HG02884 (cell line): ENCODE data around the gene FER1L5.

ENCODE experiments used
- ATAC-seq: cut with Tn5 transposase; IDR thresholded peaks from one replicate; pipeline ENCODE4 v1.9.1; 2021; ENCODE audit warnings: mild to moderate bottlenecking, moderate library complexity; ENCODE audit not compliant: unreplicated experiment

The FER1L5 gene

GRCh38 chr2:96679848-96680247, 37.3 kb downstream of the FER1L5 start:
- ATAC-seq, result no peak

GRCh38 chr2:96680561-96681141, 38.1 kb downstream of the FER1L5 start:
- ATAC-seq, result no peak

GRCh38 chr2:96681540-96681939, 39.0 kb downstream of the FER1L5 start:
- no peak for ATAC-seq

- ATAC-seq, result no peak
Measured at GRCh38 chr2:96683307-96683706, 40.7 kb downstream of the FER1L5 start.

- no peak for ATAC-seq
Measured at GRCh38 chr2:96683972-96684820, 41.6 kb downstream of the FER1L5 start.

- no peak for ATAC-seq
Measured at GRCh38 chr2:96684883-96685576, 42.5 kb downstream of the FER1L5 start.

- no peak for ATAC-seq
Measured at GRCh38 chr2:96685577-96686459, 43.3 kb downstream of the FER1L5 start.

- no peak for ATAC-seq
Measured at GRCh38 chr2:96687266-96687665, 44.7 kb downstream of the FER1L5 start.

GRCh38 chr2:96687711-96688640, 45.4 kb downstream of the FER1L5 start:
- ATAC-seq, result no peak

GRCh38 chr2:96688649-96689430, 46.3 kb downstream of the FER1L5 start:
- ATAC-seq, result no peak

- no peak for ATAC-seq
Measured at GRCh38 chr2:96689431-96689991, 46.9 kb downstream of the FER1L5 start.

GRCh38 chr2:96690306-96691021, 47.9 kb downstream of the FER1L5 start:
- no peak for ATAC-seq

GRCh38 chr2:96691022-96691612, 48.6 kb downstream of the FER1L5 start:
- ATAC-seq, result no peak

- no peak for ATAC-seq
Measured at GRCh38 chr2:96692094-96692971, 49.8 kb downstream of the FER1L5 start.

- ATAC-seq, result no peak
Measured at GRCh38 chr2:96693286-96694200, 51.0 kb downstream of the FER1L5 start.

GRCh38 chr2:96694279-96694678, 51.7 kb downstream of the FER1L5 start:
- no peak for ATAC-seq
